NCI-H2196 treated with DMSO at 0.1 percent for 48 hours (cell line): ENCODE measurements around the gene DLST.

Experiments used
- DNase-seq: peaks from one replicate; lab custom pipeline; 2025; ENCODE audit not compliant: unreplicated experiment; lab: John Stamatoyannopoulos, UW

Gene DLST

GRCh38 chr14:74893614-74894091 lies 11.9 kb downstream of the DLST start:
- DNase-seq: no peak

GRCh38 chr14:74896400-74896799 lies 14.7 kb downstream of the DLST start:
- DNase-seq: no peak

GRCh38 chr14:74897642-74898041 lies 15.9 kb downstream of the DLST start:
- no peak for DNase-seq

- no peak for DNase-seq
Measured at GRCh38 chr14:74898083-74898482, 16.4 kb downstream of the DLST start.

GRCh38 chr14:74898694-74899093 lies 17.0 kb downstream of the DLST start:
- DNase-seq: no peak

- no peak for DNase-seq
Measured at GRCh38 chr14:74902941-74903705, 21.4 kb downstream of the DLST start.

- DNase-seq: no peak
Measured at GRCh38 chr14:74904635-74905503, 23.2 kb downstream of the DLST start.

- no peak for DNase-seq
Measured at GRCh38 chr14:74905595-74906142, 24.0 kb downstream of the DLST start.

- no peak for DNase-seq
Measured at GRCh38 chr14:74906925-74907521, 25.3 kb downstream of the DLST start.

- DNase-seq: no peak
Measured at GRCh38 chr14:74907744-74908143, 26.0 kb downstream of the DLST start.

GRCh38 chr14:74908861-74909341 lies 27.2 kb downstream of the DLST start:
- no peak for DNase-seq

- DNase-seq: no peak
Measured at GRCh38 chr14:74909501-74909900, 27.8 kb downstream of the DLST start.

- DNase-seq: no peak
Measured at GRCh38 chr14:74909911-74910310, 28.2 kb downstream of the DLST start.

GRCh38 chr14:74910556-74910955 lies 28.8 kb downstream of the DLST start:
- DNase-seq: no peak

GRCh38 chr14:74911221-74911620 lies 29.5 kb downstream of the DLST start:
- no peak for DNase-seq

GRCh38 chr14:74911704-74912103 lies 30.0 kb downstream of the DLST start:
- no peak for DNase-seq

GRCh38 chr14:74912111-74912510 lies 30.4 kb downstream of the DLST start:
- no peak for DNase-seq

- no peak for DNase-seq
Measured at GRCh38 chr14:74912801-74913200, 31.1 kb downstream of the DLST start.

GRCh38 chr14:74913393-74913910 lies 31.7 kb downstream of the DLST start:
- no peak for DNase-seq

GRCh38 chr14:74913986-74914573 lies 32.4 kb downstream of the DLST start:
- no peak for DNase-seq

- DNase-seq: no peak
Measured at GRCh38 chr14:74915426-74915825, 33.7 kb downstream of the DLST start.
